Neural cell (in vitro differentiated cells): ENCODE measurements around the gene INSIG2. TPM values are rescaled to one million over a fixed set of nuclear protein-coding genes. Genes with fewer than 3 reads are reported as not detected.
"Not testable (repeated sequence)": the region's sequence is repeated elsewhere in the genome, so short reads cannot be mapped to it uniquely, and the experiment has no call there.

Source experiments
- H2AFZ ChIP-seq: fragments of 200-600, 300-800 bp; sonication (generic), shearing (Covaris generic); 2 replicates; pipeline ENCODE4 v1.6.0; 2014; ENCODE audit warnings: low read depth, mild to moderate bottlenecking, antibody characterized with exemption, low read length, moderate library complexity
- H3F3A ChIP-seq: fragments of 200-600 bp; shearing (Covaris generic); 2 replicates; pipeline ENCODE4 v1.6.1; 2016; ENCODE audit warnings: mild to moderate bottlenecking, moderate library complexity, mixed read lengths, antibody characterized with exemption, low read length; ENCODE audit not compliant: insufficient read depth, poor library complexity, severe bottlenecking
- H3K27ac ChIP-seq: fragments of 200-600, 300-800 bp; sonication (generic), shearing (Covaris generic); 2 replicates; pipeline ENCODE4 v1.5.1; 2014; ENCODE audit warnings: mild to moderate bottlenecking, low read length, moderate library complexity
- H3K27me3 ChIP-seq: fragments of 300-800, 200-600 bp; sonication (generic), shearing (Covaris generic); 2 replicates; pipeline ENCODE4 v1.6.0; 2014; ENCODE audit warnings: mild to moderate bottlenecking, low read depth, low read length, moderate library complexity; ENCODE audit not compliant: insufficient read depth
- H3K36me3 ChIP-seq: fragments of 300-800, 200-600 bp; sonication (generic), shearing (Covaris generic); 2 replicates; pipeline ENCODE4 v1.5.1; 2014; ENCODE audit warnings: mild to moderate bottlenecking, antibody characterized with exemption, low read length, moderate library complexity; ENCODE audit not compliant: insufficient read depth
- H3K4me2 ChIP-seq: fragments of 300-800, 200-600 bp; sonication (generic), shearing (Covaris generic); 2 replicates; pipeline ENCODE4 v1.6.0; 2014; ENCODE audit warnings: mild to moderate bottlenecking, low read length
- H3K4me3 ChIP-seq: fragments of 300-800, 200-600 bp; sonication (generic), shearing (Covaris generic); 2 replicates; pipeline ENCODE4 v1.5.1; 2014; ENCODE audit warnings: mild to moderate bottlenecking, low read length, moderate library complexity
- H3K79me2 ChIP-seq: fragments of 200-600 bp; shearing (Covaris generic); replicated peaks from 2 replicates; pipeline ENCODE4 v1.6.0; 2014; ENCODE audit warnings: mild to moderate bottlenecking, low read length, moderate library complexity; ENCODE audit not compliant: insufficient read depth
- H3K9ac ChIP-seq: fragments of 300-800, 200-600 bp; sonication (generic), shearing (Covaris generic); 2 replicates; pipeline ENCODE4 v1.6.1; 2016; ENCODE audit warnings: mild to moderate bottlenecking, low read length, mixed read lengths
- H3K9me2 ChIP-seq: fragments of 200-600 bp; shearing (Covaris generic); 2 replicates; pipeline ENCODE4 v1.6.1; 2016; ENCODE audit warnings: mild to moderate bottlenecking, low read length, mixed read lengths; ENCODE audit not compliant: insufficient read depth
- H3K9me3 ChIP-seq: fragments of 200-600, 300-800 bp; sonication (generic), shearing (Covaris generic); 2 replicates; pipeline ENCODE4 v1.6.1; 2016; ENCODE audit warnings: mild to moderate bottlenecking, mixed run types, low read length, moderate library complexity, mixed read lengths
- H4K20me1 ChIP-seq: fragments of 200-600 bp; shearing (Covaris generic); 2 replicates; pipeline ENCODE4 v1.6.1; 2016; ENCODE audit warnings: mild to moderate bottlenecking, mixed run types; ENCODE audit not compliant: insufficient read depth
- EP300 ChIP-seq: fragments of 450-650 bp; conservative IDR thresholded peaks from 2 replicates; pipeline ENCODE4 v1.6.1; 2014; ENCODE audit warnings: antibody characterized with exemption, mild to moderate bottlenecking, moderate library complexity; ENCODE audit not compliant: poor library complexity, severe bottlenecking
- EZH2 ChIP-seq: fragments of 200-600, 300-800 bp; shearing (Covaris generic), sonication (generic); IDR thresholded peaks from 2 replicates; pipeline ENCODE4 v1.6.1; 2014; ENCODE audit warnings: antibody characterized with exemption, low read length, borderline replicate concordance, mild to moderate bottlenecking; ENCODE audit not compliant: insufficient read depth, poor library complexity, severe bottlenecking
- MXI1 ChIP-seq: fragments of 450-650 bp; conservative IDR thresholded peaks from 2 replicates; pipeline ENCODE4 v1.6.1; 2014; ENCODE audit warnings: antibody characterized with exemption, mild to moderate bottlenecking; ENCODE audit not compliant: poor library complexity, severe bottlenecking
- POLR2AphosphoS5 ChIP-seq: IDR thresholded peaks from 2 replicates; pipeline ENCODE4 v1.6.1; 2012
- RAD21 ChIP-seq: fragments of 450-650 bp; conservative IDR thresholded peaks from 2 replicates; pipeline ENCODE4 v1.6.1; 2014; ENCODE audit warnings: antibody characterized with exemption, mild to moderate bottlenecking, moderate library complexity
- SMC3 ChIP-seq: fragments of 450-650 bp; conservative IDR thresholded peaks from 2 replicates; pipeline ENCODE4 v1.6.1; 2014; ENCODE audit warnings: antibody characterized with exemption, mild to moderate bottlenecking, moderate library complexity; ENCODE audit not compliant: poor library complexity
- TAF1 ChIP-seq: IDR thresholded peaks from 2 replicates; pipeline ENCODE4 v1.6.1; 2012; ENCODE audit warnings: low read depth
- polyA plus RNA-seq: library from polyadenylated mRNA; depleted of rRNA; stranded (reverse); fragments of >200 nt; gene quantifications from 2 replicates; pipeline ENCODE4 v1.2.3, GENCODE V29; 2014
- TF ChIP-seq, protein P1 (sequence below): IDR thresholded peaks from 2 replicates; pipeline ENCODE4 v1.6.1; 2012; ENCODE audit warnings: borderline replicate concordance
- TF ChIP-seq, protein P2 (sequence below): fragments of 450-650 bp; IDR thresholded peaks from 2 replicates; pipeline ENCODE4 v1.5.1; 2014; ENCODE audit warnings: antibody characterized with exemption, mild to moderate bottlenecking, moderate library complexity; ENCODE audit not compliant: poor library complexity, severe bottlenecking

Gene INSIG2
- polyA plus RNA-seq, 1 donor from 2014 or later, result 30.3 TPM

DNA sequence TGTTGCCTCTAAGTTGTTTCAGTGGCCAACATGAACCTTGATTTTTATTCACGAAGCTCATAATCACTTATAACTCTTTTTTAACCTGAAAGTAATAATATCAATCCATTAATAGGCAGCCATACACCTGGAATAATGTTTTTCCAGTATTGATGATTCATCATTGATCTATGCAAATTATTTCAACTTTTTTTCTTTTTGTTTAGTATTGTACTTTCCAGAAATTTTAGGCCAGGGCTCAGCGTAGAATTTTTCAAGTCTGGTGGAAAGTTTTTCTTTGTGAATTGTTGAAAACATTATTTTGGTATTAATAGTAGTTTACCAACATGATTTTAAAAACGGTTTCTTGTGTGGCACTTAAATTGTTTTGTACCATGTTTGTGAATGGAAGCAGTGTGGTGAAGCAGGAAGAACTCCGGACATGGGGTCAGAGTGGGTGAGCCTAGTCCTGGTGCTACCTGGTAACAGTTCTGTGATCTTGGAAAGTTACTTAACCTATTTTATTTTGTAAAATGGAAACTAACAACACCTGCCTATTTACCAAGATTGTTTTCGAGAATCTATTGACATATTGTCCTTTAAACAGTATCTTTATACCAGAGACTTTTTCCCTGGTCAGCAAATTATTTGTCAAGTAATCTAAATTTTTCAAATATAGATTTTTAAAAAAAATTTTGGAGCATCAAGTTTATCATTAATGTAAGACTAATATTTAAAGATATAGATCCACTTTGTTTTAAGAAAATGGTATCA is 2.3 kb downstream of the INSIG2 start:
- Histone ChIP-seq H3K27me3 (no peaks in the 10 kb centered on the region), H3K4me2 (peak overlapping the region; percentile 72), H3K79me2 (peaks cover 29% of the 10 kb centered on the region), H2AFZ (no peak overlapping the region), H4K20me1 (no peaks in the 10 kb centered on the region), H3K4me3 (peak overlapping the region; percentile 77), H3F3A (no peaks in the 10 kb centered on the region), H3K36me3 (no peaks in the 10 kb centered on the region), H3K27ac (no peak overlapping the region), H3K9me3 (no peaks in the 10 kb centered on the region), H3K9me2 (no peaks in the 10 kb centered on the region), H3K9ac (no peak overlapping the region)
- TF ChIP-seq RAD21 (no peak), TAF1 (no peak), MXI1 (no peak)

- Histone ChIP-seq H3K9ac (no peak overlapping the region), H3K27ac (no peak overlapping the region), H3K36me3 (no peaks in the 10 kb centered on the region), H3K4me3 (no peak overlapping the region), H2AFZ (no peak overlapping the region), H3K4me2 (no peak overlapping the region), H3K9me3 (no peaks in the 10 kb centered on the region), H3K27me3 (no peaks in the 10 kb centered on the region), H3F3A (no peaks in the 10 kb centered on the region), H4K20me1 (no peaks in the 10 kb centered on the region), H3K9me2 (no peaks in the 10 kb centered on the region), H3K79me2 (peaks cover 29% of the 10 kb centered on the region)
- TF ChIP-seq, protein P1, sequence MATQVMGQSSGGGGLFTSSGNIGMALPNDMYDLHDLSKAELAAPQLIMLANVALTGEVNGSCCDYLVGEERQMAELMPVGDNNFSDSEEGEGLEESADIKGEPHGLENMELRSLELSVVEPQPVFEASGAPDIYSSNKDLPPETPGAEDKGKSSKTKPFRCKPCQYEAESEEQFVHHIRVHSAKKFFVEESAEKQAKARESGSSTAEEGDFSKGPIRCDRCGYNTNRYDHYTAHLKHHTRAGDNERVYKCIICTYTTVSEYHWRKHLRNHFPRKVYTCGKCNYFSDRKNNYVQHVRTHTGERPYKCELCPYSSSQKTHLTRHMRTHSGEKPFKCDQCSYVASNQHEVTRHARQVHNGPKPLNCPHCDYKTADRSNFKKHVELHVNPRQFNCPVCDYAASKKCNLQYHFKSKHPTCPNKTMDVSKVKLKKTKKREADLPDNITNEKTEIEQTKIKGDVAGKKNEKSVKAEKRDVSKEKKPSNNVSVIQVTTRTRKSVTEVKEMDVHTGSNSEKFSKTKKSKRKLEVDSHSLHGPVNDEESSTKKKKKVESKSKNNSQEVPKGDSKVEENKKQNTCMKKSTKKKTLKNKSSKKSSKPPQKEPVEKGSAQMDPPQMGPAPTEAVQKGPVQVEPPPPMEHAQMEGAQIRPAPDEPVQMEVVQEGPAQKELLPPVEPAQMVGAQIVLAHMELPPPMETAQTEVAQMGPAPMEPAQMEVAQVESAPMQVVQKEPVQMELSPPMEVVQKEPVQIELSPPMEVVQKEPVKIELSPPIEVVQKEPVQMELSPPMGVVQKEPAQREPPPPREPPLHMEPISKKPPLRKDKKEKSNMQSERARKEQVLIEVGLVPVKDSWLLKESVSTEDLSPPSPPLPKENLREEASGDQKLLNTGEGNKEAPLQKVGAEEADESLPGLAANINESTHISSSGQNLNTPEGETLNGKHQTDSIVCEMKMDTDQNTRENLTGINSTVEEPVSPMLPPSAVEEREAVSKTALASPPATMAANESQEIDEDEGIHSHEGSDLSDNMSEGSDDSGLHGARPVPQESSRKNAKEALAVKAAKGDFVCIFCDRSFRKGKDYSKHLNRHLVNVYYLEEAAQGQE, result no peak
- TF ChIP-seq POLR2AphosphoS5, result no peak
- no peak for TF ChIP-seq EP300
- no peak for TF ChIP-seq MXI1
- TF ChIP-seq EZH2, result no peak
- no peak for TF ChIP-seq TAF1
- no peak for TF ChIP-seq SMC3
- TF ChIP-seq, protein P2, sequence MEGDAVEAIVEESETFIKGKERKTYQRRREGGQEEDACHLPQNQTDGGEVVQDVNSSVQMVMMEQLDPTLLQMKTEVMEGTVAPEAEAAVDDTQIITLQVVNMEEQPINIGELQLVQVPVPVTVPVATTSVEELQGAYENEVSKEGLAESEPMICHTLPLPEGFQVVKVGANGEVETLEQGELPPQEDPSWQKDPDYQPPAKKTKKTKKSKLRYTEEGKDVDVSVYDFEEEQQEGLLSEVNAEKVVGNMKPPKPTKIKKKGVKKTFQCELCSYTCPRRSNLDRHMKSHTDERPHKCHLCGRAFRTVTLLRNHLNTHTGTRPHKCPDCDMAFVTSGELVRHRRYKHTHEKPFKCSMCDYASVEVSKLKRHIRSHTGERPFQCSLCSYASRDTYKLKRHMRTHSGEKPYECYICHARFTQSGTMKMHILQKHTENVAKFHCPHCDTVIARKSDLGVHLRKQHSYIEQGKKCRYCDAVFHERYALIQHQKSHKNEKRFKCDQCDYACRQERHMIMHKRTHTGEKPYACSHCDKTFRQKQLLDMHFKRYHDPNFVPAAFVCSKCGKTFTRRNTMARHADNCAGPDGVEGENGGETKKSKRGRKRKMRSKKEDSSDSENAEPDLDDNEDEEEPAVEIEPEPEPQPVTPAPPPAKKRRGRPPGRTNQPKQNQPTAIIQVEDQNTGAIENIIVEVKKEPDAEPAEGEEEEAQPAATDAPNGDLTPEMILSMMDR, result no peak
- TF ChIP-seq RAD21, result no peak
Observed at GRCh38 chr2:118091140-118091478, 2.8 kb downstream of the INSIG2 start.

- H3K4me3 ChIP-seq, result no peak overlapping the region
- H3K9me2 ChIP-seq, result no peaks in the 10 kb centered on the region
- H3K27ac ChIP-seq, result no peak overlapping the region
- no peaks in the 10 kb centered on the region for H3K9me3 ChIP-seq
- no peak overlapping the region for H2AFZ ChIP-seq
- no peaks in the 10 kb centered on the region for H4K20me1 ChIP-seq
- H3K27me3 ChIP-seq, result no peaks in the 10 kb centered on the region
- H3K79me2 ChIP-seq, result peaks cover 29% of the 10 kb centered on the region
- H3F3A ChIP-seq, result no peaks in the 10 kb centered on the region
- H3K4me2 ChIP-seq, result no peak overlapping the region
- no peak for TF ChIP-seq POLR2AphosphoS5
- TF ChIP-seq EP300, result no peak
- no peak overlapping the region for H3K9ac ChIP-seq
- no peaks in the 10 kb centered on the region for H3K36me3 ChIP-seq
Observed at GRCh38 chr2:118091631-118092030, 3.4 kb downstream of the INSIG2 start.

DNA sequence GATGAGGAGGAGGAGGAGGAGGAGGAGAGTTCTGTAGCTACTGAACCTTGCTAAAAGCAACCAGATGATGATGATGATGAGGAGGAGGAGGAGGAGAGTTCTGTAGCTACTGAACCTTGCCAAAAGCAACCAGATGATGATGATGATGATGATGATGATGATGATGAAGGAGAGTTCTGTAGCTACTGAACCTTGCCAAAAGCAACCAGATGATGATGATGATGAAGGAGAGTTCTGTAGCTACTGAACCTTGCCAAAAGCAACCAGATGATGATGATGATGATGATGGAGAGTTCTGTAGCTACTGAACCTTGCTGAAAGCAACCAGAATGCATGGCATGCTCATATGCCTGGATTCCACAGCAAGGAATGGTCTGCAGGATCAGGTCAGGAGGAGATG is 5.8 kb downstream of the INSIG2 start:
- H2AFZ ChIP-seq, H4K20me1 ChIP-seq, H3K9ac ChIP-seq, H3K4me2 ChIP-seq, H3K9me3 ChIP-seq, H3K27ac ChIP-seq, H3K9me2 ChIP-seq, H3K27me3 ChIP-seq, H3F3A ChIP-seq, H3K36me3 ChIP-seq, H3K4me3 ChIP-seq: not testable (repeated sequence)
- H3K79me2 ChIP-seq, result peaks cover 23% of the 10 kb centered on the region
